HepG2 (cell line): ENCODE measurements around the gene ESPNL. TPM values are rescaled to one million over a fixed set of nuclear protein-coding genes. Genes with fewer than 3 reads are reported as not detected.

Experiments
- FOXP4 ChIP-seq: sonication (generic); formaldehyde crosslinking; IDR thresholded peaks from 2 replicates; pipeline ENCODE4 v1.4.0; 2020; ENCODE audit warnings: missing genetic modification reagents
- HMG20A ChIP-seq: IDR thresholded peaks from 2 replicates; pipeline ENCODE4 v1.6.1; 2016; ENCODE audit warnings: borderline replicate concordance
- JUNB ChIP-seq: sonication (generic); formaldehyde crosslinking; IDR thresholded peaks from 2 replicates; pipeline ENCODE4 v1.8.0; 2022; ENCODE audit warnings: missing genetic modification reagents, mild to moderate bottlenecking, borderline replicate concordance
- MED1 ChIP-seq: sonication (generic); formaldehyde crosslinking; IDR thresholded peaks from 2 replicates; pipeline ENCODE4 v1.4.0; 2020; ENCODE audit warnings: missing genetic modification reagents
- MEF2D ChIP-seq: sonication (generic); formaldehyde crosslinking; IDR thresholded peaks from 2 replicates; pipeline ENCODE4 v1.5.1; 2020; ENCODE audit warnings: mild to moderate bottlenecking, missing genetic modification reagents
- SALL2 ChIP-seq: sonication (generic); formaldehyde crosslinking; IDR thresholded peaks from 2 replicates; pipeline ENCODE4 v1.8.1; 2023; ENCODE audit warnings: mild to moderate bottlenecking, missing genetic modification reagents, inconsistent platforms
- SRSF4 ChIP-seq: fragments of 200-400 bp; formaldehyde crosslinking; IDR thresholded peaks from one replicate; pipeline ENCODE4 v1.6.1; 2018; ENCODE audit warnings: mild to moderate bottlenecking, low read depth, low read length, moderate library complexity; ENCODE audit not compliant: poor library complexity, severe bottlenecking
- TBL1XR1 ChIP-seq: fragments of 150-350 bp; IDR thresholded peaks from 2 replicates; pipeline ENCODE4 v1.6.1; 2014; ENCODE audit warnings: borderline replicate concordance, low read length; ENCODE audit not compliant: partially characterized antibody
- TSC22D2 ChIP-seq: sonication (generic); formaldehyde crosslinking; IDR thresholded peaks from 2 replicates; pipeline ENCODE4 v1.5.1; 2020; ENCODE audit warnings: missing genetic modification reagents, mild to moderate bottlenecking, borderline replicate concordance
- UBTF ChIP-seq: sonication (generic); formaldehyde crosslinking; IDR thresholded peaks from 2 replicates; pipeline ENCODE4 v1.4.0; 2020; ENCODE audit warnings: mild to moderate bottlenecking, missing genetic modification reagents
- ZFP36L2 ChIP-seq: sonication (generic); formaldehyde crosslinking; IDR thresholded peaks from 2 replicates; pipeline ENCODE4 v1.4.0; 2020; ENCODE audit warnings: missing genetic modification reagents
- ZNF263 ChIP-seq: sonication (generic); formaldehyde crosslinking; IDR thresholded peaks from 2 replicates; pipeline ENCODE4 v1.4.0; 2020; ENCODE audit warnings: missing genetic modification reagents
- ZNF383 ChIP-seq: sonication (generic); formaldehyde crosslinking; IDR thresholded peaks from 2 replicates; pipeline ENCODE4 v1.4.0; 2020; ENCODE audit warnings: missing genetic modification reagents, mild to moderate bottlenecking, borderline replicate concordance
- ZNF547 ChIP-seq: sonication (generic); formaldehyde crosslinking; IDR thresholded peaks from 2 replicates; pipeline ENCODE4 v1.5.1; 2020; ENCODE audit warnings: mild to moderate bottlenecking, missing genetic modification reagents
- ZNF552 ChIP-seq: sonication (generic); formaldehyde crosslinking; IDR thresholded peaks from 2 replicates; pipeline ENCODE4 v1.9.0; 2022; ENCODE audit warnings: missing genetic modification reagents, mild to moderate bottlenecking, borderline replicate concordance
- ZNF570 ChIP-seq: sonication (generic); formaldehyde crosslinking; IDR thresholded peaks from 2 replicates; pipeline ENCODE4 v1.4.0; 2020; ENCODE audit warnings: mild to moderate bottlenecking, missing genetic modification reagents, borderline replicate concordance
- ZNF724P ChIP-seq: sonication (generic); formaldehyde crosslinking; IDR thresholded peaks from 2 replicates; pipeline ENCODE4 v1.8.0; 2022; ENCODE audit warnings: missing genetic modification reagents, borderline replicate concordance
- ZNF83 ChIP-seq: sonication (generic); formaldehyde crosslinking; IDR thresholded peaks from 2 replicates; pipeline ENCODE4 v1.4.0; 2020; ENCODE audit warnings: missing genetic modification reagents, mild to moderate bottlenecking, borderline replicate concordance
- polyA plus RNA-seq, 8 experiments: library from polyadenylated mRNA; depleted of rRNA in 3 of 8; stranded (reverse) in 7 of 8; unstranded in 1 of 8; fragments of >200 nt; fragmentation: Illumina TruSeq in 4 of 8; extraction: Trizol in 4 of 8; gene quantifications; 2 replicates each; pipeline versions ENCODE4 v1.2.1 to v1.2.3, GENCODE V29; 2011 to 2016; ENCODE audit warnings: low read depth in 4 of 8, missing spikeins in 1 of 8, mixed read lengths in 1 of 8; ENCODE audit not compliant: insufficient read depth in 1 of 8
- total RNA-seq, 5 experiments: library from RNA; depleted of rRNA; stranded (reverse); fragments of >200 nt; fragmentation: Illumina TruSeq; extraction: Trizol; gene quantifications; 2 replicates each; pipeline ENCODE4 v1.2.3, GENCODE V29; 2016; ENCODE audit warnings: low read depth in 1 of 5
- TF ChIP-seq, protein P1 (sequence below): sonication (generic); formaldehyde crosslinking; IDR thresholded peaks from 2 replicates; pipeline ENCODE4 v1.5.1; 2020; ENCODE audit warnings: mild to moderate bottlenecking, missing genetic modification reagents, borderline replicate concordance
- TF ChIP-seq, protein P2 (sequence below): sonication (generic); formaldehyde crosslinking; IDR thresholded peaks from 2 replicates; pipeline ENCODE4 v1.8.0; 2022; ENCODE audit warnings: mild to moderate bottlenecking, missing genetic modification reagents
- TF ChIP-seq, protein P3 (sequence below): sonication (generic); formaldehyde crosslinking; IDR thresholded peaks from 2 replicates; pipeline ENCODE4 v1.8.0; 2022; ENCODE audit warnings: missing genetic modification reagents, mild to moderate bottlenecking, borderline replicate concordance

The ESPNL gene
- total and polyA plus RNA-seq, 2 of the 13 experiments (the other 11 are each of a cell fraction or from before 2014, with no cell fraction given): 0.45 to 0.80 TPM

- TF ChIP-seq, protein P1, sequence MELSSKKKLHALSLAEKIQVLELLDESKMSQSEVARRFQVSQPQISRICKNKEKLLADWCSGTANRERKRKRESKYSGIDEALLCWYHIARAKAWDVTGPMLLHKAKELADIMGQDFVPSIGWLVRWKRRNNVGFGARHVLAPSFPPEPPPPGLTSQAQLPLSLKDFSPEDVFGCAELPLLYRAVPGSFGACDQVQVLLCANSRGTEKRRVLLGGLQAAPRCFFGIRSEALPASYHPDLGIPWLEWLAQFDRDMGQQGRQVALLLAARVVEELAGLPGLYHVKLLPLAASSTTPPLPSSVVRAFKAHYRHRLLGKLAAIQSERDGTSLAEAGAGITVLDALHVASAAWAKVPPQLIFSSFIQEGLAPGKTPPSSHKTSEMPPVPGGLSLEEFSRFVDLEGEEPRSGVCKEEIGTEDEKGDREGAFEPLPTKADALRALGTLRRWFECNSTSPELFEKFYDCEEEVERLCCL: no peak
- TF ChIP-seq TBL1XR1 (peak; percentile 95), ZFP36L2 (CRISPR knock-in tag) (no peak), ZNF383 (CRISPR knock-in tag) (0 out of 2 replicates have a peak, but pooled peaks have one; percentile 39), SRSF4 (no peak), ZNF547 (CRISPR knock-in tag) (no peak), UBTF (peak; percentile 69), JUNB (CRISPR knock-in tag) (no peak), ZNF263 (CRISPR knock-in tag) (no peak), SALL2 (CRISPR knock-in tag) (0 out of 2 replicates have a peak, but pooled peaks have one; percentile 66), ZNF83 (CRISPR knock-in tag) (no peak), MED1 (CRISPR knock-in tag) (no peak), FOXP4 (CRISPR knock-in tag) (no peak), HMG20A (no peak), ZNF552 (CRISPR knock-in tag) (no peak), MEF2D (CRISPR knock-in tag) (no peak), ZNF570 (CRISPR knock-in tag) (no peak), ZNF724P (CRISPR knock-in tag) (no peak), TSC22D2 (no peak)
- TF ChIP-seq, protein P2, sequence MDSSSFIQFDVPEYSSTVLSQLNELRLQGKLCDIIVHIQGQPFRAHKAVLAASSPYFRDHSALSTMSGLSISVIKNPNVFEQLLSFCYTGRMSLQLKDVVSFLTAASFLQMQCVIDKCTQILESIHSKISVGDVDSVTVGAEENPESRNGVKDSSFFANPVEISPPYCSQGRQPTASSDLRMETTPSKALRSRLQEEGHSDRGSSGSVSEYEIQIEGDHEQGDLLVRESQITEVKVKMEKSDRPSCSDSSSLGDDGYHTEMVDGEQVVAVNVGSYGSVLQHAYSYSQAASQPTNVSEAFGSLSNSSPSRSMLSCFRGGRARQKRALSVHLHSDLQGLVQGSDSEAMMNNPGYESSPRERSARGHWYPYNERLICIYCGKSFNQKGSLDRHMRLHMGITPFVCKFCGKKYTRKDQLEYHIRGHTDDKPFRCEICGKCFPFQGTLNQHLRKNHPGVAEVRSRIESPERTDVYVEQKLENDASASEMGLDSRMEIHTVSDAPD (CRISPR knock-in tag): peak; percentile 96
- TF ChIP-seq, protein P3, sequence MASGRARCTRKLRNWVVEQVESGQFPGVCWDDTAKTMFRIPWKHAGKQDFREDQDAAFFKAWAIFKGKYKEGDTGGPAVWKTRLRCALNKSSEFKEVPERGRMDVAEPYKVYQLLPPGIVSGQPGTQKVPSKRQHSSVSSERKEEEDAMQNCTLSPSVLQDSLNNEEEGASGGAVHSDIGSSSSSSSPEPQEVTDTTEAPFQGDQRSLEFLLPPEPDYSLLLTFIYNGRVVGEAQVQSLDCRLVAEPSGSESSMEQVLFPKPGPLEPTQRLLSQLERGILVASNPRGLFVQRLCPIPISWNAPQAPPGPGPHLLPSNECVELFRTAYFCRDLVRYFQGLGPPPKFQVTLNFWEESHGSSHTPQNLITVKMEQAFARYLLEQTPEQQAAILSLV (CRISPR knock-in tag): peak; percentile 51; the same call in 1 of the 2 replicates
These were observed 36.8 kb downstream of the ESPNL start (continued) for GRCh38 chr2:238136820-238137537.
